OCI-LY3 (cell line): ENCODE results near the gene TAF1D.
"Not testable (repeated sequence)": the region's sequence is repeated elsewhere in the genome, so short reads cannot be mapped to it uniquely, and the experiment has no call there.

Experiments used
- H2AFZ ChIP-seq: fragments of 200-600, 300-600 bp; shearing (Covaris generic); 2 replicates; pipeline ENCODE4 v1.6.0; 2014; ENCODE audit warnings: antibody characterized with exemption, low read depth, low read length
- H3K27ac ChIP-seq: fragments of 200-600, 300-600 bp; sonication (generic); 2 replicates; pipeline ENCODE4 v1.5.1; 2014; ENCODE audit warnings: mild to moderate bottlenecking, low read length, moderate library complexity, mixed read lengths
- H3K27me3 ChIP-seq: fragments of 200-600, 300-600 bp; sonication (generic); 2 replicates; pipeline ENCODE4 v1.6.1; 2014; ENCODE audit warnings: low read depth, low read length, mixed read lengths
- H3K36me3 ChIP-seq: fragments of 200-600, 300-600 bp; sonication (generic); replicated peaks from 2 replicates; pipeline ENCODE3; 2014; ENCODE audit warnings: low read depth, low read length, mixed read lengths
- H3K4me1 ChIP-seq: fragments of 300-600, 200-600 bp; sonication (generic); 2 replicates; pipeline ENCODE4 v1.6.1; 2014; ENCODE audit warnings: low read length, mixed read lengths
- H3K4me2 ChIP-seq: fragments of 200-600, 300-600 bp; sonication (generic); 2 replicates; pipeline ENCODE4 v1.6.1; 2014; ENCODE audit warnings: low read length, mixed read lengths
- H3K4me3 ChIP-seq: fragments of 300-600, 200-600 bp; sonication (generic); 2 replicates; pipeline ENCODE4 v1.5.1; 2014; ENCODE audit warnings: antibody characterized with exemption, mild to moderate bottlenecking, low read length, moderate library complexity
- H3K79me2 ChIP-seq: fragments of 300-600, 200-600 bp; shearing (Covaris generic); 2 replicates; pipeline ENCODE4 v1.6.1; 2014; ENCODE audit warnings: mild to moderate bottlenecking, low read length, mixed read lengths
- H3K9ac ChIP-seq: fragments of 300-600, 200-600 bp; shearing (Covaris generic); 2 replicates; pipeline ENCODE4 v1.6.0; 2014; ENCODE audit warnings: mild to moderate bottlenecking, low read length, moderate library complexity
- H3K9me3 ChIP-seq: fragments of 200-600, 300-600 bp; shearing (Covaris generic); 2 replicates; pipeline ENCODE4 v1.6.1; 2014; ENCODE audit warnings: low read length, mixed read lengths; ENCODE audit not compliant: insufficient read depth
- H4K20me1 ChIP-seq: fragments of 200-600, 300-600 bp; sonication (generic); 2 replicates; pipeline ENCODE4 v1.6.1; 2016; ENCODE audit warnings: low read length, mixed read lengths; ENCODE audit not compliant: insufficient read depth
- EZH2phosphoT487 ChIP-seq: fragments of 200-600 bp; shearing (Covaris generic); IDR thresholded peaks from 2 replicates; pipeline ENCODE4 v1.6.1; 2018; ENCODE audit warnings: antibody characterized with exemption, mixed run types, low read depth
- TF ChIP-seq, protein P1 (sequence below): fragments of 200-600, 300-600 bp; sonication (generic); IDR thresholded peaks from 2 replicates; pipeline ENCODE4 v1.5.1; 2014; ENCODE audit warnings: antibody characterized with exemption, low read length, low read depth

TAF1D gene

GRCh38 chr11:93783362-93783761, 42.1 kb upstream of the TAF1D start:
- Histone ChIP-seq H4K20me1 (peaks cover 23% of the 10 kb centered on the region), H3K4me3 (peak overlapping the region; percentile 83), H3K4me1 (peaks cover 20% of the 10 kb centered on the region), H3K79me2 (peaks cover 50% of the 10 kb centered on the region), H3K9ac (peak overlapping the region; percentile 91), H3K27me3 (no peaks in the 10 kb centered on the region), H2AFZ (peak overlapping the region; percentile 73), H3K9me3 (no peaks in the 10 kb centered on the region), H3K27ac (no peak overlapping the region), H3K36me3 (peaks cover 13% of the 10 kb centered on the region), H3K4me2 (peak overlapping the region; percentile 63)
- TF ChIP-seq, protein P1, sequence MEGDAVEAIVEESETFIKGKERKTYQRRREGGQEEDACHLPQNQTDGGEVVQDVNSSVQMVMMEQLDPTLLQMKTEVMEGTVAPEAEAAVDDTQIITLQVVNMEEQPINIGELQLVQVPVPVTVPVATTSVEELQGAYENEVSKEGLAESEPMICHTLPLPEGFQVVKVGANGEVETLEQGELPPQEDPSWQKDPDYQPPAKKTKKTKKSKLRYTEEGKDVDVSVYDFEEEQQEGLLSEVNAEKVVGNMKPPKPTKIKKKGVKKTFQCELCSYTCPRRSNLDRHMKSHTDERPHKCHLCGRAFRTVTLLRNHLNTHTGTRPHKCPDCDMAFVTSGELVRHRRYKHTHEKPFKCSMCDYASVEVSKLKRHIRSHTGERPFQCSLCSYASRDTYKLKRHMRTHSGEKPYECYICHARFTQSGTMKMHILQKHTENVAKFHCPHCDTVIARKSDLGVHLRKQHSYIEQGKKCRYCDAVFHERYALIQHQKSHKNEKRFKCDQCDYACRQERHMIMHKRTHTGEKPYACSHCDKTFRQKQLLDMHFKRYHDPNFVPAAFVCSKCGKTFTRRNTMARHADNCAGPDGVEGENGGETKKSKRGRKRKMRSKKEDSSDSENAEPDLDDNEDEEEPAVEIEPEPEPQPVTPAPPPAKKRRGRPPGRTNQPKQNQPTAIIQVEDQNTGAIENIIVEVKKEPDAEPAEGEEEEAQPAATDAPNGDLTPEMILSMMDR, result no peak
- TF ChIP-seq EZH2phosphoT487, result no peak

GRCh38 chr11:93775289-93775688, 34.0 kb upstream of the TAF1D start:
- no peak overlapping the region for H3K9ac ChIP-seq
- no peak overlapping the region for H3K4me3 ChIP-seq
- H3K9me3 ChIP-seq, result no peaks in the 10 kb centered on the region
- no peaks in the 10 kb centered on the region for H4K20me1 ChIP-seq
- H3K27ac ChIP-seq, result no peak overlapping the region
- no peak overlapping the region for H3K4me2 ChIP-seq
- H3K4me1 ChIP-seq, result no peaks in the 10 kb centered on the region
- no peaks in the 10 kb centered on the region for H3K27me3 ChIP-seq
- H3K79me2 ChIP-seq, result no peaks in the 10 kb centered on the region
- H3K36me3 ChIP-seq, result peaks cover 7% of the 10 kb centered on the region
- TF ChIP-seq EZH2phosphoT487, result no peak
- TF ChIP-seq, protein P1, result peak; percentile 43
- no peak overlapping the region for H2AFZ ChIP-seq

DNA sequence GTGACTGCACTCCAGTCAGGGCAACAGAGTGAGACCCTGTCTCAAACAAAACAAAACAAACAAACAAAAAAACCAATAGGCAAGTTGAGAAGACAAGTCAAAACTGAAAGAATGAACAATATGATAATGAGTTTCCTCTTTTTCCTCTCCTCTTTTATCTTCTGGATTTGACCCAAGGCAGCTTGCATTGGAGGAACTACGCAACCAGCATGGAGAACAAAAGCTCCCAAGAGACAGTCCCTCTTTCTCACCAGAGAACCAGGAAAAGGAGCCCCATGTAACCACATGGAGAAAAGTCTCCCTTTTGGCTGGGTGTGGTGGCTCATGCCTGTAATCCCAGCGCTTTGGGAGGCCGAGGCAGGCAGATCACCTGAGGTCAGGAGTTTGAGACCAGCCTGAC, 33.3 kb upstream of the TAF1D start:
- H3K36me3 ChIP-seq, H3K27me3 ChIP-seq, H4K20me1 ChIP-seq, H3K9me3 ChIP-seq, H3K27ac ChIP-seq, H3K4me1 ChIP-seq, H3K9ac ChIP-seq, H2AFZ ChIP-seq, H3K79me2 ChIP-seq, H3K4me2 ChIP-seq, H3K4me3 ChIP-seq: not testable (repeated sequence)

- no peak overlapping the region for H2AFZ ChIP-seq
- H3K27ac ChIP-seq, result no peak overlapping the region
- H3K9ac ChIP-seq, result no peak overlapping the region
- TF ChIP-seq EZH2phosphoT487, result no peak
- TF ChIP-seq, protein P1, result no peak
- H3K4me2 ChIP-seq, result no peak overlapping the region
- H3K4me1 ChIP-seq, result no peaks in the 10 kb centered on the region
- H3K27me3 ChIP-seq, result no peaks in the 10 kb centered on the region
- no peaks in the 10 kb centered on the region for H3K9me3 ChIP-seq
- no peaks in the 10 kb centered on the region for H3K79me2 ChIP-seq
- H3K4me3 ChIP-seq, result no peak overlapping the region
- H4K20me1 ChIP-seq, result no peaks in the 10 kb centered on the region
- peaks cover 7% of the 10 kb centered on the region for H3K36me3 ChIP-seq
Measured at GRCh38 chr11:93773601-93774200, 32.4 kb upstream of the TAF1D start.

DNA sequence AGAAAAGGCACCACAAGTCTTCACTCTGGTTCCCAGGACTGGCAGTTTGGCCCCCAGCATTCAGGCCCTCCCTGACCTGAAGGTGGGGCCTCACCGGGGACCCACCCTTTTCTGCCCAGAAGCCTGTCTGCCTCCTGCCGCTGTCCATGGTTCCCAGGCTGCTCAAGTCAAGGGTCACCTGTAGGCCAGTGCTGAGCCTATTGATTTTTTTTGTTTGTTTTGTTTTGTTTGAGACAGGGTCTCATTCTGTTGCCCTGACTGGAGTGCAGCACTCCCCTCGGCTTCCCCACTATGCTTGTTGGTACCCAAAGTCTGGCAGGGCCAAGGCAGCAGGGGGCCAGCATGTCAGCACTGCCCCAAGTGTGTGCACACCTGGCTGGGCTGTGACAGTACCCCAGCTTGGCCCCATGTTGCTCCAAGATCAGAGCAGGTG, 31.8 kb upstream of the TAF1D start:
- Histone ChIP-seq H3K27me3 (no peaks in the 10 kb centered on the region), H3K27ac (no peak overlapping the region), H4K20me1 (no peaks in the 10 kb centered on the region), H3K4me2 (no peak overlapping the region), H3K79me2 (no peaks in the 10 kb centered on the region), H2AFZ (no peak overlapping the region), H3K9me3 (no peaks in the 10 kb centered on the region), H3K4me3 (no peak overlapping the region), H3K9ac (no peak overlapping the region), H3K36me3 (peaks cover 7% of the 10 kb centered on the region), H3K4me1 (no peaks in the 10 kb centered on the region)
- no peak for TF ChIP-seq EZH2phosphoT487
- TF ChIP-seq, protein P1, result no peak
